ENCODE measurements around the gene RNF112. TPM values are rescaled to one million over a fixed set of nuclear protein-coding genes. Genes with fewer than 3 reads are reported as not detected.
A peak's percentile ranks its signal among the peaks of the same experiment; 100 is the strongest.

Gene RNF112
- total and polyA plus RNA-seq, 8 donors, result 0.34 to 3.0 (median 0.51) TPM

DNA sequence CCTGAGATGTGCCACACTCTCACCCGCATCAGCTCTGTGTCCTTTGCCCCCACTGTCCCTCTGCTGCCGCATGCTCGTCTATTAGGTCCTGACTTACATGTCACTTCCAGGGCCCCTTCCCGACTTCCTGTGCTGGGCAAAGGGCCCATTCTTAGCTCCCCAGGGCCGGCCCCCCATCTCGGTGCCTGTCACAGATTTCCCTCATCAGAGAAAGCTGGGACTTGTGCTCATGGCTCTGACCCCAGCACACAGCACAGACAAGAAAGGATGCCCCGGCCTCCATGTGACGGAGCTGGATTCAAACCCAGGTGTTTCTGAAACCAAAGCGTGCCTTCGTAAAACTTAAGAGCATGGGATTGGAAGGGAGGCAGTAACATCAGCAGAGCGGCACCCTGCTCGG is 38.6 kb upstream of the RNF112 start:
- Histone ChIP-seq H3K36me3 (no peaks in the 10 kb centered on the region), H3K9me3 (no peaks in the 10 kb centered on the region), H3K4me1 (peaks cover 0 to 6% (median 4%) of the 10 kb centered on the region in 3 donors), H3K27ac (no peak overlapping the region), H3K4me3 (no peak overlapping the region), H3K27me3 (no peaks in the 10 kb centered on the region)
- TF ChIP-seq, protein P1, sequence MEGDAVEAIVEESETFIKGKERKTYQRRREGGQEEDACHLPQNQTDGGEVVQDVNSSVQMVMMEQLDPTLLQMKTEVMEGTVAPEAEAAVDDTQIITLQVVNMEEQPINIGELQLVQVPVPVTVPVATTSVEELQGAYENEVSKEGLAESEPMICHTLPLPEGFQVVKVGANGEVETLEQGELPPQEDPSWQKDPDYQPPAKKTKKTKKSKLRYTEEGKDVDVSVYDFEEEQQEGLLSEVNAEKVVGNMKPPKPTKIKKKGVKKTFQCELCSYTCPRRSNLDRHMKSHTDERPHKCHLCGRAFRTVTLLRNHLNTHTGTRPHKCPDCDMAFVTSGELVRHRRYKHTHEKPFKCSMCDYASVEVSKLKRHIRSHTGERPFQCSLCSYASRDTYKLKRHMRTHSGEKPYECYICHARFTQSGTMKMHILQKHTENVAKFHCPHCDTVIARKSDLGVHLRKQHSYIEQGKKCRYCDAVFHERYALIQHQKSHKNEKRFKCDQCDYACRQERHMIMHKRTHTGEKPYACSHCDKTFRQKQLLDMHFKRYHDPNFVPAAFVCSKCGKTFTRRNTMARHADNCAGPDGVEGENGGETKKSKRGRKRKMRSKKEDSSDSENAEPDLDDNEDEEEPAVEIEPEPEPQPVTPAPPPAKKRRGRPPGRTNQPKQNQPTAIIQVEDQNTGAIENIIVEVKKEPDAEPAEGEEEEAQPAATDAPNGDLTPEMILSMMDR (IDR thresholded peaks at IDR 0.05), result no peak
- FAIRE-seq, result no peak
- intact Hi-C loops (cut with DNase I), result no loop called here
- ATAC-seq, result no peak
- 86 to 87% methylated on average over 12 of the region's 12 CpGs for WGBS, 2 donors
- DNase-seq, result peak in 2 of 6 donors; percentile 25 to 33

DNA sequence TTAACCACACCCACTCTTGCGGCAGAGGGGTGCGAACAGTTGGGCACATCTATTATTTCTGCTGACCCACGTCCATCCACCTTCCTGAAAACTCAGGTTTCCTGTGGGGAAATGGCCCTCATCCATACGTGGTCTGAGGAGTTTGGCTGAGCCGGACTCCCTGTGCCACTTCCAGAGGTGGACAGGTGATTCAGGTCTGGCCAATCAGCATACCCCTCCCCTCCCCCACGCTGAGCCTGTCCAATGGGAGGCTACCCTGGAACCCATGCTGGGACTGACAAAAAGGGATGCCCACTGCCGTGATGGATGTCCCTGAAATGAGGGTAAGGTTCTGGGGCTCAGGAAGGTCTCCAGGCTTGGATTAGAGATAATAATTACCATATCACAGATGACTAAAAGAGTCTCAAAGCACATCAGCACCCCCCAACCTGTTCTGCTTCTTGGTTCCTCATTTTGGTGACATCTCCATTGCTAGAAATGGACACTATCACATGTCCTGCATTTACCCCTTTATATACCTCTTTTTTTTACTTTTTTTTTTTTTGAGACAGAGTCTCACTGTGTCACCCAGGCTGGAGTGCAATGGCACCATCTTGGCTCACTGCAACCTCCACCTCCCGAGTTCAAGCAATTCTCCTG is 38.0 kb upstream of the RNF112 start:
- Histone ChIP-seq H3K27me3 (no peaks in the 10 kb centered on the region), H3K4me3 (no peak overlapping the region), H3K4me1 (peaks cover 0 to 6% (median 4%) of the 10 kb centered on the region in 3 donors), H3K9me3 (no peaks in the 10 kb centered on the region), H3K36me3 (no peaks in the 10 kb centered on the region), H3K27ac (no peak overlapping the region)
- intact Hi-C loops (cut with DNase I), result no loop called here
- 79 to 89% methylated on average over 8 of the region's 8 CpGs for WGBS, 2 donors
- no peak for FAIRE-seq
- peak in 2 of 6 donors; percentile 25 to 35 for DNase-seq
- ATAC-seq, result no peak
- TF ChIP-seq, protein P1 (IDR thresholded peaks at IDR 0.05), result no peak

DNA sequence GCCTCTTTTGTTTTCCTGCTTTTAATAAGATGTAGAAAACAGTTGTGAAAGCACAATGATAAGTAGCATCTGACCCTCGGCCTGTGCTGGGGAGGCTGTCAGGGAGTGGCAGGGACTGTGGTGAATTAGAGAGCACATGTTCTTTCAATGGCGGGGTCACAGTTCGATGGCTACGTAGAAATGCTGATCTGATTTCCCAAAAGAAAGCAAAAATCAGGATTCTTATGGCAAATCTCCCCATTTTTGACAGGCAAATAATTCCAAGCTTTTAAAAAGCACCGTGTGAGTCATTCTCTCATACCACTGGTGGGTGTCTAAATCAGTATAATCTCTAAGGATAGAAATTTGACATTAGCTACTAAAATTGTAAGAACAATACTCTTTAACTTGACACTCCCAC is 36.9 kb upstream of the RNF112 start:
- TF ChIP-seq, protein P1 (IDR thresholded peaks at IDR 0.05), result no peak
- no peak for ATAC-seq
- intact Hi-C loops (cut with DNase I), result no loop called here
- no peak for FAIRE-seq
- peak in 1 of 6 donors; percentile 10 for DNase-seq
- no peaks in the 10 kb centered on the region for H3K27me3 ChIP-seq
- H3K36me3 ChIP-seq, result no peaks in the 10 kb centered on the region
- peaks cover 3 to 6% (median 4%) of the 10 kb centered on the region in 3 donors for H3K4me1 ChIP-seq
- WGBS, 2 donors, result 85 to 91% methylated on average over 5 of the region's 5 CpGs
- H3K4me3 ChIP-seq, result no peak overlapping the region
- no peaks in the 10 kb centered on the region for H3K9me3 ChIP-seq
- no peak overlapping the region for H3K27ac ChIP-seq

DNA sequence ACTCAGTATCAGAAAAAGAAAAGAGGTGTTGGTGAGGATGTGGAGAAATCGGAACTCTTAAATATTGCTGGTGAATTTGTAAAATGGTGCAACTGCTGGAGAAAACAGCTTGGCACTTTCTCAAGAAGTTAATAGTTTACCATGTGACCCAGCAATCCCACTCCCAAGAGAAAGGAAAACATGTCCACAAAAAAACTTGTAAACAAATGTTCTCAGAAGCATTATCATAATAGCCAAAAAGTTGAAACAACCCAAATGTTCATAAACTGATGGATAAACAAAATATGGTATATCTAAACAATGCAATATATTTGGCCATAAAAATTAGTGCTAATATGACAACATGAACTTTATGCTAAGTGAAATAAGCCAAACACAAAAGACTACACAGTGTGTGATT is 35.3 kb upstream of the RNF112 start:
- intact Hi-C loops (cut with DNase I), result no loop called here
- ATAC-seq (no peak), DNase-seq (no peak), FAIRE-seq (no peak)
- H3K36me3 ChIP-seq, result peaks cover 0 to 4% (median 3%) of the 10 kb centered on the region in 3 donors
- 94 to 96% methylated on average over 1 of the region's 1 CpG for WGBS, 2 donors
- TF ChIP-seq, protein P1 (IDR thresholded peaks at IDR 0.05), result no peak
- H3K4me1 ChIP-seq, result peaks cover 4 to 7% (median 6%) of the 10 kb centered on the region in 3 donors
- no peak overlapping the region for H3K4me3 ChIP-seq
- H3K9me3 ChIP-seq, result no peaks in the 10 kb centered on the region
- no peaks in the 10 kb centered on the region for H3K27me3 ChIP-seq
- no peak overlapping the region for H3K27ac ChIP-seq

DNA sequence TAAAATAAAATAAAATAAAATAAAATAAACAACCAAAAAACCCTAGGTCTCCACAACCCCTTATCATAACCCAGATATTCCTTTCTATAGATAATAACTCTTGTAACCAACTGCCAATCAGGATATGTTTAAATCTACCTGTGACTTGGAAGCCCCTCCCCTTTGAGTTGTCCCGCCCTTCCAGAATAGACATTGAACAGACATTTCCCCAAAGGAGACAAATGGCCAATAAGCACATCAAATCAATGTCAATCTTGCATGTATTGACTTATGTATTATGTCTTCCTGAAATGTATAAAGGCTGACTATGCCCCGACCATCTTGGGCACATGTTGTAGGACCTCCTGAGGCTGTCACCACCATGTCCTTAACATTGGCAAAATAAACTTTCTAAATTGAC is 34.2 kb upstream of the RNF112 start:
- TF ChIP-seq, protein P1 (IDR thresholded peaks at IDR 0.05), result no peak
- FAIRE-seq (no peak), ATAC-seq (no peak), DNase-seq (no peak)
- Histone ChIP-seq H3K36me3 (peaks cover 0 to 14% (median 12%) of the 10 kb centered on the region in 3 donors), H3K4me1 (peaks cover 4 to 7% (median 6%) of the 10 kb centered on the region in 3 donors), H3K4me3 (peak overlapping the region in 3 of 4 donors; percentile 70 to 94 (median 71)), H3K9me3 (no peaks in the 10 kb centered on the region), H3K27ac (peak overlapping the region; percentile 89 to 96 (median 92)), H3K27me3 (no peaks in the 10 kb centered on the region)
- intact Hi-C loops (cut with DNase I), result no loop called here
- 16 to 17% methylated on average over 2 of the region's 2 CpGs for WGBS, 2 donors

Data from pancreas (tissue), 10 donors.